ENCODE data around the gene PHACTR3.

The PHACTR3 gene

DNA sequence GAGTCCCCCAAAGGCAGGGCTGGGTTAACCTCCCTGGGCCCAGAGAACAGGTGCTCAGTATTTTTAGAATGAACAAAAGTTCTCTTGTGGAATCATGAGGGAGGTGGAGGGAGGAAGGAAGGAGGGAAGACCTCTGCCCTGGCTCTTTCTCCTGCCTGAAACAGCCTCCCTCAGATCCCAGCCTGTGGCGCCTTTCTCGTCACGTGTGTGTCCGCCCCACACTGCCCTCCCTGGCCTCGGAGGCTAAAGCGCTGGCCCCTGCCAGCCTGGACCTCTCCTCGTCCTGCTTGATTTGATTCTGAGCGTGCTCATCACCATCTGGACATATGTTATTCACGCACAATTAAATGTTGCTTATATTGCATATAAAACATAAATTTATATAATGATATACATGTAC lies 40.9 kb downstream of the PHACTR3 start:
- DNase-seq: peak in 44 of 56 donors; percentile 17 to 77 (median 56)

DNA sequence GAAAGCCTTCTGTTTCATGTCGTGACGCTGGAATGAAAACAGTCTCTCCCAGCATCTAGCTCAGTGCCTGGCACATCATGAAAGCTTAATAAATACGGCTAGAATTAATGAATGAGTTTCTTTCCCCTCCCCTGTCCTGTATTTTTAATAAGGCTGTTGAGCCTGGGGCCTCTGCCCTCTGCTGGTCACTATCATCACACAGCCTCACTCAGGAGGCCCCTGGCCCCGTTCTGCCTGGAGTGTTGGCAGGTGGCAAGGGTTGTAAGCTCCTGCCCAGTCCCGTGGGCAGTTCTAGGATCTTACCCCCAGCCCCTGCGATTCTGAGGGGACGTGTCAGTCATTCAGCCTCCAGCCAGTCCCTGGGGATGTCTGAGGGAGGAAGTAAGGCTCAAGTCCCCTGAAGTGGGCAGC lies 41.4 kb downstream of the PHACTR3 start:
- peak in 42 of 56 donors; percentile 25 to 75 (median 54) for DNase-seq

DNA sequence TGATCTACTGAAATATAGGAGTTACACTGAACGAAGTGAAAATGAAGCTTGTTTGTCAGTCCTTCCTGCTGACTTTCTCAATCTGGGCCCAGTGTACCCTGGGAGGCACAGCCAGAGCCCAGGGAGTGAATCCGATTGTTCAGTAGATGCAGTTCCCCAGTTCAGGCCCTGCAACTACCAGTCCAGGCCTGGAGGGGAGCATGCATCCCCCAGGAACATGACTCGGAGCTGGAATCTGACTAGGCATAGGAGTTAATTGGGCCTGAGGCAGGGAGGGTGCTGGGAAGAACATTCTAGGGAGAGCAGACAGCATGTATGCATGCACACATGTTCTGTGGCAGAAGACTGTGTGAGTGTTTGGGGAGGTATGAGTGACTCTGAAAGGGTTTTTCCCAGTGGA lies 42.1 kb downstream of the PHACTR3 start:
- no peak for DNase-seq

DNA sequence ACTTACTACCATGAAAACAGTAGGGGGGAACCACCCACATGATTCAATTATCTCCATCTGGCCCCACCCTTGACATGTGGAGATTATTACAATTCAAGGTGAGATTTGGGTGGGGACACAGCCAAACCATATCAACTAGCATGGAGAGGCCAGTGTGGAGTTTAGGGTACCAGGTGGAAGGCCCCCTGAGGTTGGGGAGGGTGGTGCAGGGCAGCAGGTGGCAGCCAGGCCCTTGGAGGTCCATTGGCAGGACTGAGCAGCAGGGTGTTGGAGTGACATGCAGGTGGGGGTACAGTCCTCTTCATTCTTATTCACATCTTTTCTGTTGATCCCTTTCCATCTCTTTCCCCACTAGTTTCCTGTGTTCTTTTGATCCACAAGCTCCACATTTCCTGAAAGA lies 42.9 kb downstream of the PHACTR3 start:
- no peak for DNase-seq

DNA sequence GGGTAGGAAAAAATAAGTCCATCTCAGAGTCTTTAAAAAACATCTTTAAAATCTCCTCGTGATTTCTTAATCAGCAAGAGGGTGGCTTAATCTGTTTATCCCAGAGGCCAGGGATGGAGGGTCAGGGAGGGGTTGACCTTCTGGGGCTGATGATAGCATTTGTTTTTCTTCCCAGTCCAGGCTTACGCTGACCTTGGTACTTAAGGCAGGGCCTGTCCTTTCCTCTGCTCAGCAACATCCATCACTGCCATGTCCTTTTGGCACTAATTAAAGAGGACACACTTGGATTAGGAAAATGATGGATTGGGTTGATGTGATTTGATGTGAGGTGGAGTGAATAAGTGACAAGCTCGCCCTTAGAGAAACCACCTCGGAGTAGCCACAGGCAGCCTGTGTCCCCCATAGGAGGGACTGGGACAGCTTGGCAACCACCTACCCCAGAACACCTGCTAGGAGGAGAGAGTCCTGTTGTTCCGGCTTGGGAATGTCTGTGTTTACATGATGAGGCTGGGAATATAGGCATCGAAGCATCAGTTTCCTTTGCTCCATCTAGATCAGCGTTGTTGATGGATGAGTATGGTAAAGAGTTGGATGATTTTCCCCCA lies 44.2 kb downstream of the PHACTR3 start:
- no peak for DNase-seq

DNA sequence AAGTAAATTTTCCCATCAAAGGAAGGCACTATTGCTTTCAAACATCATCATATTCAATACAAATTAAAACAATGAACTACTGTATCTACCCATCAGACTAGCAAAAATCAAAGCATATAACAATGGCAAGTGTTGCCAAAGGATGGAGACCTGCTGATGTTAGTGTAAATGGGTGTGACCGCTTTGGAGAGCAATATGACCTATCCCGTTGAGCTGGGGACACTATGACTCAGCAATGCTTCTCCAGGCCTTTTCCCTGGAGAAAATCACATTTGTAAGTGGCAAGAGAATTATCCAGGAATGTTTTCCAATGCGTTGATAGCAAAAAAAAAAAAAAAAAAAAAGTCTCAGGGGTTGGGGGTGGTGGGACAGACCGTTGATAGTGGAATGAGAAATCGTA lies 46.1 kb downstream of the PHACTR3 start:
- DNase-seq: no peak

DNA sequence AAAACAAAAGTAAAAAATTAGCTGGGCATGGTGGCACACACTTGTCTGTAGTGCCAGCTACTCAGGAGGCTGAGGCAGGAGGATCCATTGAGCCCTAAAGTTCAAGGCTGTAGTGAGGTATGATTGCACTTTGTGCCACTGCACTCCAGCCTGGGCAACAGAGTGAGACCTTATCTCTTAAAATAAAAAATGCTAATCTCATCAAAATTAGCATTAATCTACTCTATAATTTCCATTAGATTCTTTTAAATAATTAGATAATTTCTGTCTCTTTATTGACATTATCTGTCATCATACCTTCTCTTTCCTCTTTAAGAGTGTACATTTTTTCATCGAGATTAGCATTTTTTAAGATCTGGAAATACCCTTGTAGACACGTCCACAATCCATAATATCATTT lies 48.0 kb downstream of the PHACTR3 start:
- DNase-seq: no peak

DNA sequence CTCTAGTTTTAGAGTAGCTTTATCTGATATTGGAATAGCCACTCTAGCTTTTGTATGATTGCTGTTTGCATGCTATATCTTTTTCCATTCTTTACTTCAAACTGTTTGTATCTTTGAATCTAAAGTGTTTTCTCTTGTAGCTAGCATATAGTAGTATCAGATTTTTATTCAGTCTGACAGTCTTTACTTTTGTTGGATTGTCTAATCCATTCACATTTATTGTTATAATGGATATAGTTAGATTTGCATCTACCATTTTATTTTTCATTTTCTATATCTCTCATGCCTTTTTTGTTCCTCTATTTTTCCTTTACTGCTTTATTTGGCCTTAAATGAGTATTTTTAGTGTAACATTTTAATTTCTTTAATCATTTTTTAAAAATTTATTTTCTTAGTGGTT lies 52.1 kb downstream of the PHACTR3 start:
- DNase-seq: no peak

DNA sequence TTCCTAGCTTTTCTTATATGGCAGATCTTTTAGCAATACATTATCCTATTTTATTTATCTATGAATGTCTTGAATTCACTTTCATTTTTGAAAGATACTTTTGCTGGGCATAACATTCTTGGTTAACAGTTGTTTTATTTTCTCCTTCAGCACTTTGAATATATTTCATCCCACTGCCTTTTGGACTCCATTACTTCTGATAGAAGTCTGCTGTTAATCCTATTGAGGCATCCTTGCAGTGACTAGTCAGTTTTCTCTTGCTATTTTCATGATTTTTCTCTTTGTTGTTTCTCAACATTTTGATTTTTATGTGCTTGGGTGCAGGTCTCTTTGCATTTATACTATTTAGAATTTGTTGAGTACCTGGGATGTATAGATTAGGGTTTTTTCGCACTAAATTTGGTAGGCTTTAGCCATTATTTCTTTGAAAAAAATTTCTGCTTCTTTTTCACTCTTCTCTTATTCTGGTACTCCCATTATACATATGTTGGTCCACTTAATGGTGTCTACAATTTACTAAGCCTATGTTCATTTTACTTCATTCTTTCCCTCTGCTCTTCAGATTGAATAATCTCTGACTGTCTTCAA lies 53.2 kb downstream of the PHACTR3 start:
- no peak for DNase-seq

DNA sequence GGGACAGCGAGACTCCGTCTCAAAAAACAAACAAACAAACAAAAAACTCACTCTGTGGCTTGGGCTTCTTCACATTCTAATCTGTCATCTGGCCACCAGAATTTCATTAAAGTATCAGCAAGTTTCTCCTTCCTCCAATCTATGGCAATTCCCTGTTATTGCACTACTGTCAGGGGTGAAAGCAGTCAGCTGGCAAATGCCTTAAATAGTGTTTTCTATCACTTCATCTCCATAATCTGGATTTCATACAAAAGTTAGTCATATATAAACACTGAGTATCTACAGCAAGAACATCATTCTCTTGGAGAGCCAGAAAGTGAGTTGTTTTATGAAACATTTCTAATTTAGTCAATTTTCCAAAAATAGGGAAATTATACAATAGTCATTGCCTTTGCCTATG lies 56.1 kb downstream of the PHACTR3 start:
- no peak for DNase-seq

DNA sequence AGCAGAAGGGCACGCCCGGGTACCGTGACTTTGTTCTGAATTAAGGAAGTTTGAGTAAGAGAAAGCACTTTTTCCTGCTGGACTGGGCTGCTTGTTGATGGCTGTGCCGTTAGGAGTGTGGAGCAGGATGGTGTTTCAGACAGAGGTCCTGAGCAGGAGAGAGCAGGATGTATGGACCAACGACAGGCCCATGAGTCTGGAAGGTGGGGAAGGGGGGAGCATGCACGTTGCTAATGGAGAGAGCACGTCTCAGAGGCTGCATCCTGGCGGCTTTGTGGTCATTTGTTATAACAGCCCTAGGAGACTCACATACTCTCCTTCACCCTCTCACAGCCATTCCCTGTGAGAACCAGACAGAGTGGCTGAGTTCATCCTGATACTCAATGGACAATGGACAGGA lies 56.8 kb downstream of the PHACTR3 start:
- DNase-seq: no peak

DNA sequence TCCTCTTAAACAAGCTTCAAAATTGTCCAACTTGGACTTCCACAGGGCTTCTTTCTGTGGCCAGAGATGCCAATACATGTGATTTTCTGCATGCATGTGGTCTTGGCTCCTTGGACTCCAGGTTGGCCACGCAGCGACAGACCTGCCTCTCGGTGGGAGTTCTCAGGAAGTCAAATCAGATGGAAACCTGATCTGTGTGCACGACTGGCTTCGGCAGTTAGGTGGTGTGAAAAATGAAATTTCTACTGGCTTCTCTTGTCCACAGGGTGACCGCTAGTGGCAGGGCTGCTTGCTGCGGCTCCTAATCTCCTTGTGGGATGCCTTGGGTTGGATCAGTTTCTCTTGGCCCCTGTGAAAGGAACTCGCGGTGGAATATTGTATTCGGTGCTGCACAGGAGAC lies 57.3 kb downstream of the PHACTR3 start:
- DNase-seq: no peak

DNA sequence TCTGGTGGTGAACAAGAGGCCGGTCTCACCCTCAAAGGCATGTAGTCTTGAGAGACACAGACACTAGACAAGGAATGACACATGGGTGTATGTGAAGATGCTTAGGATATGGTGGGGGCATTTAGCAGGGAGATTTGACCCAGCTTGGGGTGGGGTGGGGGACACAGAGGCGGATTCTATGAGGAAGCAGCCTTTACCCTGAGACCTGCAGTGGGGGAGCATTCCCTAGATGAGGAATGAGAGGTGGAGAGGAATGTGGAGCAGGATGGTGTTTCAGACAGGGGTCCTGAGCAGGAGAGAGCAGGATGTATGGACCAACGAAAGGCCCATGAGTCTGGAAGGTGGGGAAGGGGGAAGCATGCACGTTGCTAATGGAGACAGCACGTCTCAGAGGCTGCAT lies 57.8 kb downstream of the PHACTR3 start:
- no peak for DNase-seq

DNA sequence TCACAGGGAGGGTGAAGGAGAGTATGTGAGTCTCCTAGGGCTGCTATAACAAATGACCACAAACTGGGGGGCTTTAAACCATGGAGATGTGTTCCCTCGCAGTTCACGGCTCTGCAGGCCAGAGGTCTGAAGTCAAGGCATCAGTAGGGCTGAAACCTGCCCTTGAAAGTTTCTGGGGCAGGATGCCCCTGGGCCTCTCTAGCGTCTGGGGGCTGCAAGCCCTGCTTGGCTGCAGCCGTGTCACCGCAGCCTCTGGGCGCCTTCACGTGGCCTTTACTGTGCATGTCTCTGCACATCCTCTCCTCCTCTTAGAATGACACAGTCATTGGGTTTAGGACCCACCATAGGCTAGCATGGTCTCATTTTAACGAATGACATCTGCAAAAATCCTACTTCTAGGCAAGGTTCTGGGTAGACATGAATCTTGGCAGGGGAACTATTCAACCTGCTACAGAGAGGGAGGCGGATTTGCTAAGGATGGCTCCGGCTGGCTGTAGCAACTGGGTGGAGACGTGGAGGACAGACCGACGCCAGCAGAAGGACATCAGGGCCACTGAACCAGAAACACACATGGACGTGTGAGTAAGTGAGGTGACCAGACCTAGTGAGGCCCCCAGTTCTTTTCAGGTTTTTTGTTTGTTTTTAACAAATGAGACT lies 58.6 kb downstream of the PHACTR3 start:
- DNase-seq: no peak

DNA sequence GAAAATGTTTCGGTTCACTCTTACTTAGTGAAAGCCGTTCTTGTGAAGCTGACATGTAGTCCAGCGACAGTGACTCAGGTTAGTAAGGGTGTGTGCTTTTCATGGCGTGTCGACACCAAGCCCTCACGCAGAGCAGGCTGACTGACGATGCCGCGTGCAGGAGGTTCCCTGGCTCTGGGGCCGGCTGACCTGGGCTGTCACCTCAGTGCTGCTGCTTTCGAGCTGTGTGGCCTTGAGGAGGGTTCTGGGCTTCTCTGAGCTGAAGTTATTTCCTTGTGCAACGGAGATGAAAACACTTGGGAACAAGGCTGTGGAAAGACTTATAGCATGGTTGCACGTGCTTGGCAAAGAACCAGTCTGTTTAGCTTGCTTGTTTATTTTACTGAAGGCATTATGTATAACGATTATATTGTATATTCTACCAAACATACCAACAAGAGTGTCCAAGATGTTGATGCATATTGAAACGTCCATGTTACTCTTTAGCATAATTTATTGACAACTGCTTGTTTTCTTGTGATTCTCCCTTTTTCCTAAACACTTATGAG lies 59.2 kb downstream of the PHACTR3 start:
- no peak for DNase-seq

DNA sequence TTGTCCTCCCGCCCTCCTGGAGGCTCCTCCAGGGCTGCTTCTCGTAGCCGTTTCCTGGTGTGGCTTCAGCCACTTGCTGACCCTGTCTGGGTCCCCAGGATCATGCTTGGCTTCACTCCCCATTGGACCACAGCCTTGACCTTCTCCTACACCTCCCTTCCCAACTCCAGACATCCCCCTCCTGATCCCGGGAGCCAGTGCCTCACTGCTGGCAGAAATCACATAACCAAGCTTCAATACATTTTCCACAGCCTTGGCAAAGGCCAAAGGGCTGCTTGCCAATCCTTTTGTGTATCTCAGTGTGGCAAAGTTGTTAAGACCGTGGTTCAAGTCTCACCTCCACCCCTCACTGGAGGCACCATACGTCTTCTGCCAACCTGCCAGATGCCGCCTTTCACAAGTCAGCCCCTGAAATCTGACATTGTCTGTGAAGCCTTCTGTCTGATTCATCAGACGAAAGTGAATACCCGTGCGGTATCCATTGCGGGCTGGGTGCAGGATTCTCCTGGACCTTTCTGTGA lies 60.1 kb downstream of the PHACTR3 start:
- DNase-seq: peak in 1 of 56 donors; percentile 25

DNA sequence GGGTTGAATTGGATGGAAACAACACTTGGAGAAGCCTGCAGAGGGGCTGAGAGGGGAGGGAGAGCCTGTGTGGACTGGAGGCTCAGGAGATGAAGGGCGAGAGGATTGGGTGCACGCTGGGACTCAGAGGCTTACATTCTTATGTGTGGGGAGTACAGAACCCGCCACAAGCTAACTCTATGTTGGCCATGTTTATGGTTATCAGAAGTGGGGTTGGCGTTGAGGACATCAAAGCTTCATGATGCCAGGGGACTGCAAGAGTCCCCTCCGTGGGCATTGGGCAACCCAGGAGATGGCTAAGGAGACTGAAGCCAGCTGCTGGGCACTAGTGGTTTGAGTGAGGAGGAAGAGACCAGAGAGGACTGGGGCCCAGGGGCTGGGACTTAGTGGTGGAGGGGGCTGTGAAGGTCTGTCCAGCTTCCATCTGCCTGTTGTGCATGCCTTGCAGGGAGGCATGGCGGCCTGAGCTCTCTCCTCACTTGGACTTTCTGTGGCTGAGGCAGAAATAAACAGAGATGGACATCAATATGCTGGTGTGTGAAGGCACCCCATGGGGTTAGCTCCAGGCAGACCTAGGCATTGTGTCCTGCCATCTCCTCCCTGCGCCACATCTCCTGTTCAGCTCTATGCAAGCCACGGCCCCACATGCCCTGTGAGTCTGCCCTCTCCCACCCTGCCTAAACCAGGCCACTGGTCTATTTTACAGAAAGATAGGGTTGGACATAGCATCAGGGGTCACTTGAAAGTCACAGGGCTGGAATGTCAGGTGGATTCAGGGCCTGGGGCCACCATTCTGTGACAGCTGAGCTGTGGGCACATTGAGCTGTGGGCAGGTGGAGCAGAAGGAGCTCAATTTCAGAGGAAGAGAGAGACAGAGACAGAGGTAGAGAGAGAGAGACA lies 61.6 kb downstream of the PHACTR3 start:
- DNase-seq: no peak

DNA sequence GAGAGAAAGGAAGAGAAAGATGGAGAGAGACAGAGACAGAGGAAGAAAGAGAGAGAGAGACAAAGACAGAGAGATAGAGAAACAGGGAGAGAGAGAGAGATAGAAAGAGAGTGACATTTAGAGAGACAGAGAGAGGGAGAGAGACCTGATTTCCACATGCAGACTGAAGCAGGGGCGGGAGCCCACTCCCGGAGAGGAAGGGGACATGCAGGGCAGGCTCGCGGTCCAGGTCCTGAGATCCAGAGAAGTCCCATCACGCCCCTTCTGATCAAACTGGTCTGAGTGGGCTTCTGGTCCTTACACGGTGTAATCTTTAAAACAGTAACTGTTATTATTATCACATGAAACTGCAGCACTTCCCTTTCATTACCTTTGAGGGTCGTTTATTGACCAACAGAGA lies 62.2 kb downstream of the PHACTR3 start:
- no peak for DNase-seq

DNA sequence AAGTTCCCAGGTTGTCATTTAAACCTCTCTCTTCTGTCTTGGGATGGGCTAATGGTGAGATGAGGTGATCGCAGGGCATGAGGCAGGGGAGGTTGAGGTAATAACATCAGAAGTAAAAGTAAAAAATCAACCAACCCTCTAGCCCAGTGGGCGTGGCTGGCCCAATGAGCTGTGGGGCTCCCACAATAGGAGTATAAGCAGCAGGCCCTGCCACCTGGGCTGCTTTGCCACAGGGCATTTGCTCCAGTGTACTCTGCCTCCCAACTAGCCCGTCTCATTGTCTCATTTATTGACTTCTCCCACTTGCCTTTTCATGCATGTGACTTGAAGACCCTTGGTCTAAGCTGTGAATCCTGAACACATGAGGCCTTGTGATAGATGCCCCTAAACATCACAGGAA lies 62.8 kb downstream of the PHACTR3 start:
- DNase-seq: no peak

DNA sequence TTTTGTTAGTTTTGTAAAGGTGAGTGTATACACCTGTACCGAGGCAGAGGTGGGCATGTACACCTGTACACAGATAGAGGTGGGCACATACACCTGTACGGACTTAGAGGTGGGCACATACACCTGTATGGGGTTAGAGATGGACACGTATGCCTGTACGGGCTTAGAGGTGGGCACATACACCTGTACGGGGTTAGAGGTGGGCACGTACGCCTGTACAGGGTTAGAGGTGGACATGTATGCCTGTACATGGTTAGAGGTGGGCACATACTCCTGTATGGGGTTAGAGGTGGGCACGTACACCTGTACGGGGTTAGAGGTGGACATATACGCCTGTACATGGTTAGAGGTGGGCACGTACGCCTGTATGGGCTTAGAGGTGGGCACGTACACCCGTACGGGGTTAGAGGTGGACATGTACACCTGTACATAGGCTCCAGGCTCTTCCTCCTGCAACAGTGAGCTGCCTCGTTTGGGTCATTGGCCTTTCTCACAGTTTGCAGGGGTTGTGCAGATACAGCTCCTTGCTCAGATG lies 63.7 kb downstream of the PHACTR3 start:
- no peak for DNase-seq

Measured in nucleus accumbens (tissue), 56 donors.